GM12872 (cell line): ENCODE measurements around the gene PFKFB4.

Experiments used
- CTCF ChIP-seq: IDR thresholded peaks from 3 replicates; pipeline ENCODE4 v1.5.1; 2011; ENCODE audit warnings: low read depth, mild to moderate bottlenecking, low read length, moderate library complexity; ENCODE audit not compliant: insufficient read depth

The PFKFB4 gene

GRCh38 chr3:48493203-48493501 lies 63.5 kb downstream of the PFKFB4 start:
- no peak for TF ChIP-seq CTCF

- no peak for TF ChIP-seq CTCF
Observed at GRCh38 chr3:48492461-48493202, 64.0 kb downstream of the PFKFB4 start.

- TF ChIP-seq CTCF, result no peak
Observed at GRCh38 chr3:48486952-48487351, 69.7 kb downstream of the PFKFB4 start.

GRCh38 chr3:48478626-48479555 lies 77.7 kb downstream of the PFKFB4 start:
- TF ChIP-seq CTCF, result peak; percentile 13; the same call in 1 of the 3 replicates

DNA sequence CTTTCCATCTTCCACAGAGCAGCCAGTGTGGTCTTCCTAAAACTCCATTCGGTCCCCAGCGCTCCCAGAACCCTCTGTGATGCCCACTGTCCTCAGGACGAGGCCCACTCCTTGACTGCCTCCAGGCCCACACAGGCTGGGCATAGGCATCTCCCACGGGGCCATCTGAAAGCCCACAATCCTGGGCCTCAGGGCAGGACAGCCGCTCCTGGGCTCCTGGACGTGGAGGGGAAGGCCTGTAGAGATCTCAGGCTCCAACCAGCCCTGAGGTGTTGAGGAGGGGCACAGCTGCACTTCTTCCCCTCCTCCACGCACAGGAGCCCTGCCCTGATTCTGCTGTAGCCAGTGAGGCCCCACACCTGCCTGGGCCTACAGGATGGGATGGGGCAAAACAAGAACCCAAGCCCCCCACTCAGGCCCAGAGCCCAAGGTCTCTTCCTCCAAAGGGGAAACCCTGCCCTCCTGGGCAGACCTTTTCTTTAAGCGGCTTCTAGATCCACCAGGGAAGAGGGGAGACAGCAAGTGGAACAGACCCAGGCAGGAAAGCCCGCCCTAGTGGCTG lies 78.6 kb downstream of the PFKFB4 start:
- TF ChIP-seq CTCF, result no peak

GRCh38 chr3:48476426-48477053 lies 80.1 kb downstream of the PFKFB4 start:
- no peak for TF ChIP-seq CTCF

DNA sequence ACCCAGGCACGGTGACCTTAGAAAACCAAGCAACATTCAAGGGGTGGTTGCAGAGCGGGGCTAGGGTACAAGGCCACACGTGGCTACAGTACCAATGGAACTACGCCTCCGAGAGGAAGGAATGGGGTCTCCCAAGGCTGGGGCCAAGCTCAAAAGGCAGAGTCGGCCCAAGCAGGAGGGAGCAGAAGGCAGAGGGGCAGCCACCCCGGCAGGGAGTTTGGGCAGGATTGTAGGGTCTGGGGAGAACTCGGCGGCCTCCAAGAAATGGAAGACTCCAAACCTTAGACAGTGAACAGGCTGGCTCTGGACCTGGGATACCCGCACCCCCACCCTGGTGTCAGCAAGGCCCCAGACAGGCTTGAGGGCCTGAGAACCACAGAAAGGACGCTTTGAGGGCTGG lies 81.4 kb downstream of the PFKFB4 start:
- no peak for TF ChIP-seq CTCF
